ENCODE results near the gene RBM27.

- TF ChIP-seq CTCF (IDR thresholded peaks at IDR 0.05) = no peak
- no peak for TF ChIP-seq POLR2A (IDR thresholded peaks at IDR 0.05)
Measured at GRCh38 chr5:146165903-146166302, 37.5 kb upstream of the RBM27 start.

Data from body of pancreas (tissue), 4 donors.